Adipocyte (in vitro differentiated cells): ENCODE results near the gene STEAP1B.

ENCODE experiments used
- DNase-seq: peaks from one replicate; pipeline ENCODE4 v3.0.0-alpha.2; 2015; ENCODE audit warnings: low read depth
- H3K27me3 ChIP-seq: replicated peaks from 2 replicates; pipeline ENCODE4 v1.7.0; 2013; ENCODE audit warnings: mild to moderate bottlenecking, low read length, moderate library complexity; ENCODE audit not compliant: control insufficient read depth, insufficient read depth
- H3K36me3 ChIP-seq: 2 replicates; pipeline ENCODE4 v1.7.0; 2013; ENCODE audit warnings: low read length, mild to moderate bottlenecking, moderate library complexity; ENCODE audit not compliant: control insufficient read depth, insufficient read depth, severe bottlenecking
- H3K4me1 ChIP-seq: 2 replicates; pipeline ENCODE4 v1.7.0; 2013; ENCODE audit warnings: mild to moderate bottlenecking, low read length, moderate library complexity; ENCODE audit not compliant: control insufficient read depth, insufficient read depth
- H3K4me3 ChIP-seq: 2 replicates; pipeline ENCODE4 v1.7.0; 2013; ENCODE audit warnings: mild to moderate bottlenecking, low read length, moderate library complexity
- H3K9ac ChIP-seq: 2 replicates; pipeline ENCODE4 v1.7.0; 2013; ENCODE audit warnings: mild to moderate bottlenecking, low read length, moderate library complexity
- H3K9me3 ChIP-seq: 2 replicates; pipeline ENCODE4 v1.7.0; 2013; ENCODE audit warnings: mild to moderate bottlenecking, low read length, moderate library complexity; ENCODE audit not compliant: control insufficient read depth

STEAP1B gene

GRCh38 chr7:22414424-22414823 lies 85.6 kb downstream of the STEAP1B start:
- Histone ChIP-seq H3K4me3 (no peak overlapping the region), H3K4me1 (no peaks in the 10 kb centered on the region), H3K9me3 (no peaks in the 10 kb centered on the region), H3K9ac (no peak overlapping the region), H3K27me3 (no peaks in the 10 kb centered on the region), H3K36me3 (no peaks in the 10 kb centered on the region)
- DNase-seq = no peak

GRCh38 chr7:22413211-22413610 lies 86.8 kb downstream of the STEAP1B start:
- Histone ChIP-seq H3K27me3 (no peaks in the 10 kb centered on the region), H3K4me1 (no peaks in the 10 kb centered on the region), H3K9me3 (no peaks in the 10 kb centered on the region), H3K4me3 (no peak overlapping the region), H3K9ac (no peak overlapping the region), H3K36me3 (no peaks in the 10 kb centered on the region)
- no peak for DNase-seq

GRCh38 chr7:22411977-22412693 lies 87.9 kb downstream of the STEAP1B start:
- DNase-seq = no peak

GRCh38 chr7:22406715-22407114 lies 93.3 kb downstream of the STEAP1B start:
- H3K4me1 ChIP-seq = peaks cover 3% of the 10 kb centered on the region
- no peaks in the 10 kb centered on the region for H3K9me3 ChIP-seq

More at GRCh38 chr7:22411977-22412693, 87.9 kb downstream of the STEAP1B start:
- H3K9me3 ChIP-seq = no peaks in the 10 kb centered on the region
- H3K36me3 ChIP-seq = no peaks in the 10 kb centered on the region
- H3K4me3 ChIP-seq = no peak overlapping the region
- no peak overlapping the region for H3K9ac ChIP-seq
- no peaks in the 10 kb centered on the region for H3K4me1 ChIP-seq
- H3K27me3 ChIP-seq = no peaks in the 10 kb centered on the region

GRCh38 chr7:22404421-22405023 lies 95.5 kb downstream of the STEAP1B start:
- no peak for DNase-seq
- Histone ChIP-seq H3K27me3 (no peaks in the 10 kb centered on the region), H3K4me1 (peaks cover 3% of the 10 kb centered on the region), H3K9ac (no peak overlapping the region), H3K36me3 (no peaks in the 10 kb centered on the region), H3K9me3 (no peaks in the 10 kb centered on the region), H3K4me3 (no peak overlapping the region)

More at GRCh38 chr7:22406715-22407114, 93.3 kb downstream of the STEAP1B start:
- H3K4me3 ChIP-seq = no peak overlapping the region
- no peak overlapping the region for H3K9ac ChIP-seq
- H3K27me3 ChIP-seq = no peaks in the 10 kb centered on the region
- no peak for DNase-seq
- no peaks in the 10 kb centered on the region for H3K36me3 ChIP-seq

GRCh38 chr7:22403344-22403743 lies 96.6 kb downstream of the STEAP1B start:
- Histone ChIP-seq H3K9ac (no peak overlapping the region), H3K27me3 (no peaks in the 10 kb centered on the region), H3K9me3 (no peaks in the 10 kb centered on the region), H3K4me1 (peaks cover 3% of the 10 kb centered on the region), H3K36me3 (no peaks in the 10 kb centered on the region), H3K4me3 (no peak overlapping the region)
- DNase-seq = no peak

- Histone ChIP-seq H3K36me3 (no peaks in the 10 kb centered on the region), H3K27me3 (no peaks in the 10 kb centered on the region), H3K4me3 (no peak overlapping the region), H3K9ac (no peak overlapping the region), H3K9me3 (no peaks in the 10 kb centered on the region), H3K4me1 (peaks cover 3% of the 10 kb centered on the region)
- no peak for DNase-seq
Observed at GRCh38 chr7:22402250-22402649, 97.7 kb downstream of the STEAP1B start.

GRCh38 chr7:22400936-22401553 lies 98.9 kb downstream of the STEAP1B start:
- Histone ChIP-seq H3K4me1 (peaks cover 3% of the 10 kb centered on the region), H3K9me3 (no peaks in the 10 kb centered on the region), H3K36me3 (no peaks in the 10 kb centered on the region), H3K9ac (no peak overlapping the region), H3K4me3 (no peak overlapping the region), H3K27me3 (no peaks in the 10 kb centered on the region)
- DNase-seq = no peak

- peaks cover 3% of the 10 kb centered on the region for H3K4me1 ChIP-seq
- no peak for DNase-seq
- H3K36me3 ChIP-seq = no peaks in the 10 kb centered on the region
- no peaks in the 10 kb centered on the region for H3K27me3 ChIP-seq
- H3K9ac ChIP-seq = no peak overlapping the region
- H3K4me3 ChIP-seq = no peak overlapping the region
- H3K9me3 ChIP-seq = no peaks in the 10 kb centered on the region
Observed at GRCh38 chr7:22400150-22400814, 99.7 kb downstream of the STEAP1B start.

GRCh38 chr7:22399546-22399945 lies 100.4 kb downstream of the STEAP1B start:
- Histone ChIP-seq H3K4me1 (peaks cover 3% of the 10 kb centered on the region), H3K4me3 (no peak overlapping the region), H3K27me3 (peaks cover 3% of the 10 kb centered on the region), H3K9ac (no peak overlapping the region), H3K9me3 (no peaks in the 10 kb centered on the region), H3K36me3 (no peaks in the 10 kb centered on the region)
- no peak for DNase-seq

GRCh38 chr7:22399091-22399490 lies 100.9 kb downstream of the STEAP1B start:
- H3K27me3 ChIP-seq = peaks cover 3% of the 10 kb centered on the region
- H3K4me3 ChIP-seq = no peak overlapping the region
- no peak for DNase-seq
- H3K9me3 ChIP-seq = no peaks in the 10 kb centered on the region
- no peak overlapping the region for H3K9ac ChIP-seq
- peaks cover 3% of the 10 kb centered on the region for H3K4me1 ChIP-seq
- no peaks in the 10 kb centered on the region for H3K36me3 ChIP-seq
